A549 (cell line): ENCODE measurements around the gene ICAM4.

ENCODE experiments used
- BCL3 ChIP-seq: fragments of >200 bp; sonication (Bioruptor Twin); formaldehyde crosslinking; IDR thresholded peaks from 3 replicates; pipeline ENCODE4 v1.6.1; 2016
- BHLHE40 ChIP-seq: IDR thresholded peaks from 2 replicates; pipeline ENCODE4 v1.6.1; 2012; ENCODE audit warnings: low read depth, low read length, inconsistent platforms
- CBX2 ChIP-seq: fragments of 200-600 bp; sonication (generic); IDR thresholded peaks from 2 replicates; pipeline ENCODE4 v1.6.1; 2016; ENCODE audit warnings: low read depth, mild to moderate bottlenecking, borderline replicate concordance
- CEBPB ChIP-seq, 2 experiments: fragments of >200 bp in 1 of 2; sonication (Bioruptor Twin) in 1 of 2; formaldehyde crosslinking in 1 of 2; IDR thresholded peaks; 2 replicates each; pipeline ENCODE4 v1.6.1; 2012 to 2016
- EP300 ChIP-seq, 2 experiments: fragments of >200 bp; sonication (Bioruptor Twin); formaldehyde crosslinking; IDR thresholded peaks; 2 replicates in 1 of 2; 3 replicates in 1 of 2; pipeline ENCODE4 v1.6.1; 2016 to 2017
- HDAC2 ChIP-seq: fragments of 200-600 bp; sonication (generic); IDR thresholded peaks from 2 replicates; pipeline ENCODE4 v1.6.1; 2016
- MYC ChIP-seq: IDR thresholded peaks from 2 replicates; pipeline ENCODE4 v1.6.1; 2012; ENCODE audit warnings: mild to moderate bottlenecking, inconsistent platforms, low read length, improper control_type of control experiment, borderline replicate concordance
- PBX3 ChIP-seq: IDR thresholded peaks from 2 replicates; pipeline ENCODE4 v1.6.1; 2012
- PHF8 ChIP-seq: fragments of 200-600 bp; sonication (generic); IDR thresholded peaks from 2 replicates; pipeline ENCODE4 v1.6.1; 2016; ENCODE audit warnings: low read depth, mild to moderate bottlenecking, antibody characterized with exemption, moderate library complexity, borderline replicate concordance
- POLR2A ChIP-seq: IDR thresholded peaks from 2 replicates; pipeline ENCODE4 v1.6.1; 2012; ENCODE audit warnings: mild to moderate bottlenecking, low read length
- ZC3H11A ChIP-seq: fragments of 450-650 bp; IDR thresholded peaks from 2 replicates; pipeline ENCODE4 v1.6.1; 2014; ENCODE audit warnings: antibody characterized with exemption, mild to moderate bottlenecking
- TF ChIP-seq, protein P1 (sequence below): IDR thresholded peaks from 2 replicates; pipeline ENCODE4 v1.6.1; 2012
- TF ChIP-seq, protein P2 (sequence below): fragments of >200 bp; sonication (Bioruptor Twin); formaldehyde crosslinking; IDR thresholded peaks from 3 replicates; pipeline ENCODE4 v1.5.1; 2016

- TF ChIP-seq EP300 (IDR thresholded peaks at IDR 0.05), result no peak
- TF ChIP-seq PBX3, result no peak
- TF ChIP-seq, protein P1, sequence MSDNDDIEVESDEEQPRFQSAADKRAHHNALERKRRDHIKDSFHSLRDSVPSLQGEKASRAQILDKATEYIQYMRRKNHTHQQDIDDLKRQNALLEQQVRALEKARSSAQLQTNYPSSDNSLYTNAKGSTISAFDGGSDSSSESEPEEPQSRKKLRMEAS, result 0 out of 2 replicates have a peak, but pooled peaks have one; percentile 14
- no peak for TF ChIP-seq BHLHE40
- no peak for TF ChIP-seq POLR2A
- no peak for TF ChIP-seq BCL3
- TF ChIP-seq, protein P2, sequence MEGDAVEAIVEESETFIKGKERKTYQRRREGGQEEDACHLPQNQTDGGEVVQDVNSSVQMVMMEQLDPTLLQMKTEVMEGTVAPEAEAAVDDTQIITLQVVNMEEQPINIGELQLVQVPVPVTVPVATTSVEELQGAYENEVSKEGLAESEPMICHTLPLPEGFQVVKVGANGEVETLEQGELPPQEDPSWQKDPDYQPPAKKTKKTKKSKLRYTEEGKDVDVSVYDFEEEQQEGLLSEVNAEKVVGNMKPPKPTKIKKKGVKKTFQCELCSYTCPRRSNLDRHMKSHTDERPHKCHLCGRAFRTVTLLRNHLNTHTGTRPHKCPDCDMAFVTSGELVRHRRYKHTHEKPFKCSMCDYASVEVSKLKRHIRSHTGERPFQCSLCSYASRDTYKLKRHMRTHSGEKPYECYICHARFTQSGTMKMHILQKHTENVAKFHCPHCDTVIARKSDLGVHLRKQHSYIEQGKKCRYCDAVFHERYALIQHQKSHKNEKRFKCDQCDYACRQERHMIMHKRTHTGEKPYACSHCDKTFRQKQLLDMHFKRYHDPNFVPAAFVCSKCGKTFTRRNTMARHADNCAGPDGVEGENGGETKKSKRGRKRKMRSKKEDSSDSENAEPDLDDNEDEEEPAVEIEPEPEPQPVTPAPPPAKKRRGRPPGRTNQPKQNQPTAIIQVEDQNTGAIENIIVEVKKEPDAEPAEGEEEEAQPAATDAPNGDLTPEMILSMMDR, result peak; percentile 57
- no peak for TF ChIP-seq CEBPB (IDR thresholded peaks at IDR 0.05)
- TF ChIP-seq PHF8, result no peak
- TF ChIP-seq MYC, result no peak
- TF ChIP-seq HDAC2, result no peak
- TF ChIP-seq CBX2, result no peak
- TF ChIP-seq ZC3H11A, result no peak
Observed at GRCh38 chr19:10259162-10259905, 27.4 kb upstream of the ICAM4 start.
